Activated T-helper 1 cell treated with Interleukin-2 at 50 U/mL for 16 hours (primary cell): ENCODE data around the gene IL1A.

Experiments used
- DNase-seq: peaks from one replicate; pipeline ENCODE4 v3.0.0-alpha.2; 2020; ENCODE audit warnings: low read depth

IL1A gene

GRCh38 chr2:112792419-112792818, 8.1 kb upstream of the IL1A start:
- no peak for DNase-seq

- no peak for DNase-seq
These were observed 7.5 kb upstream of the IL1A start for GRCh38 chr2:112791693-112792230.

GRCh38 chr2:112791019-112791418, 6.7 kb upstream of the IL1A start:
- no peak for DNase-seq

- DNase-seq, result no peak
These were observed 6.0 kb upstream of the IL1A start for GRCh38 chr2:112790305-112790704.

- DNase-seq, result no peak
These were observed 4.9 kb upstream of the IL1A start for GRCh38 chr2:112789186-112789585.

GRCh38 chr2:112788653-112789052, 4.4 kb upstream of the IL1A start:
- DNase-seq, result no peak

GRCh38 chr2:112787729-112788393, 3.6 kb upstream of the IL1A start:
- DNase-seq, result no peak

- DNase-seq, result no peak
These were observed 3.0 kb upstream of the IL1A start for GRCh38 chr2:112787294-112787693.

GRCh38 chr2:112783187-112783714, 1.0 kb downstream of the IL1A start:
- no peak for DNase-seq

GRCh38 chr2:112782234-112782799, 2.0 kb downstream of the IL1A start:
- DNase-seq, result no peak

- no peak for DNase-seq
These were observed 4.7 kb downstream of the IL1A start for GRCh38 chr2:112779598-112779997.

- DNase-seq, result no peak
These were observed 7.3 kb downstream of the IL1A start for GRCh38 chr2:112777036-112777435.

GRCh38 chr2:112776113-112776512, 8.2 kb downstream of the IL1A start:
- no peak for DNase-seq

- no peak for DNase-seq
These were observed 9.6 kb downstream of the IL1A start for GRCh38 chr2:112774536-112775285.

GRCh38 chr2:112773556-112773955, 10.7 kb downstream of the IL1A start:
- DNase-seq, result no peak

GRCh38 chr2:112772911-112773475, 11.3 kb downstream of the IL1A start:
- DNase-seq, result no peak

GRCh38 chr2:112772322-112772721, 12.0 kb downstream of the IL1A start:
- DNase-seq, result no peak

GRCh38 chr2:112768432-112768831, 15.9 kb downstream of the IL1A start:
- DNase-seq, result no peak

- DNase-seq, result no peak
These were observed 16.5 kb downstream of the IL1A start for GRCh38 chr2:112767693-112768330.

- DNase-seq, result no peak
These were observed 19.0 kb downstream of the IL1A start for GRCh38 chr2:112765251-112765650.

- peak; percentile 91 for DNase-seq
These were observed 19.9 kb downstream of the IL1A start, which contains the start of gene CKAP2L for GRCh38 chr2:112764071-112765044. CKAP2L (minus strand) TSS chr2:112764609; CDS start chr2:112764598, 11 bp downstream.
